Endothelial cell of hepatic sinusoid (primary cell): ENCODE data around the gene ZBTB20.

Experiments used
- in situ Hi-C: cut with HindIII; loops from 2 replicates; pipeline ENCODE4 v1.10.0; 2017; ENCODE audit warnings: low sequenced_read_pairs

The ZBTB20 gene

GRCh38 chr3:114874522-114874971 lies 272.5 kb downstream of the ZBTB20 start:
- in situ Hi-C loops: no loop called here

GRCh38 chr3:114873591-114873990 lies 273.5 kb downstream of the ZBTB20 start:
- in situ Hi-C loops: no loop called here

- in situ Hi-C loops: no loop called here
Measured at GRCh38 chr3:114872588-114872987, 274.5 kb downstream of the ZBTB20 start.

GRCh38 chr3:114872050-114872449 lies 275.0 kb downstream of the ZBTB20 start:
- in situ Hi-C loops: no loop called here

- in situ Hi-C loops: no loop called here
Measured at GRCh38 chr3:114867835-114868503, 279.1 kb downstream of the ZBTB20 start.

GRCh38 chr3:114867359-114867758 lies 279.7 kb downstream of the ZBTB20 start:
- in situ Hi-C loops: no loop called here

- in situ Hi-C loops: no loop called here
Measured at GRCh38 chr3:114866430-114866829, 280.7 kb downstream of the ZBTB20 start.

- in situ Hi-C loops: no loop called here
Measured at GRCh38 chr3:114864970-114865369, 282.1 kb downstream of the ZBTB20 start.

GRCh38 chr3:114863848-114864247 lies 283.2 kb downstream of the ZBTB20 start:
- in situ Hi-C loops: no loop called here

- in situ Hi-C loops: no loop called here
Measured at GRCh38 chr3:114861666-114862065, 285.4 kb downstream of the ZBTB20 start.

- in situ Hi-C loops: no loop called here
Measured at GRCh38 chr3:114860531-114860930, 286.6 kb downstream of the ZBTB20 start.

- in situ Hi-C loops: no loop called here
Measured at GRCh38 chr3:114858329-114858728, 288.8 kb downstream of the ZBTB20 start.

- in situ Hi-C loops: no loop called here
Measured at GRCh38 chr3:114857299-114857701, 289.8 kb downstream of the ZBTB20 start.

GRCh38 chr3:114856835-114857234 lies 290.3 kb downstream of the ZBTB20 start:
- in situ Hi-C loops: no loop called here

GRCh38 chr3:114855839-114856238 lies 291.2 kb downstream of the ZBTB20 start:
- in situ Hi-C loops: no loop called here

GRCh38 chr3:114852966-114853365 lies 294.1 kb downstream of the ZBTB20 start:
- in situ Hi-C loops: no loop called here

GRCh38 chr3:114850898-114851297 lies 296.2 kb downstream of the ZBTB20 start:
- in situ Hi-C loops: no loop called here

GRCh38 chr3:114848643-114849350 lies 298.3 kb downstream of the ZBTB20 start:
- in situ Hi-C loops: no loop called here

GRCh38 chr3:114848082-114848481 lies 299.0 kb downstream of the ZBTB20 start:
- in situ Hi-C loops: no loop called here

- in situ Hi-C loops: no loop called here
Measured at GRCh38 chr3:114847564-114847963, 299.5 kb downstream of the ZBTB20 start.

- in situ Hi-C loops: no loop called here
Measured at GRCh38 chr3:114846779-114847178, 300.3 kb downstream of the ZBTB20 start.

GRCh38 chr3:114846252-114846651 lies 300.8 kb downstream of the ZBTB20 start:
- in situ Hi-C loops: no loop called here
